Measurements from ENCODE around the gene PLSCR1. TPM values are rescaled to one million over a fixed set of nuclear protein-coding genes. Genes with fewer than 3 reads are reported as not detected.

The PLSCR1 gene
- total and polyA plus RNA-seq, 2 experiments from 2014 or later: 62.7 to 78.3 TPM

DNA sequence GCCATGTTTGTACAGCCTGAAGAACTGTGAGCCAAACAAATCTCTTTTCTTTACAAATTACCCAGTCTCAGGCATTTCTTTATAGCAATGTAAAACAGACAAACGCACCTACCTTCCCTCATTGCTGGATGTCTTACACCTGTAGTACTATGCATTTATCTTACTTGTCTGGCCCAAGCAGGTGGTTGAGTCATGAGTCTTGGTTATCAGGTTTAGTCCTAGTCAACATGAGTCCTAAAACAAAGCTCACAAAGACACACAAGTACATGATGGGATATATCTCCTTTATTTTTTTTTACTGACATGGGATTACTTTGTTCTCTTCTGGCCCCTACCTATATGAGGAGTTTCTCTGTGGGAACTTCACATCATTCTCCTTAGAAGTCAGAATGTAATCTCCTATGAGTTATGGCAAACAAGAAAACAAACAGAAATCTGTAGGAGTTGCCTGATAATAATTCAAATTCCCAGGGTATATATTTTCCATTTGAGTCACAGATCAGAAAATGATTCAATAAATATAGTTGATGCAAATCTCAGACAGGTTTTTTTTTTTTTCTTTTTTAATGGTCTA is 41.4 kb downstream of the PLSCR1 start (continued):
- TF ChIP-seq POLR2AphosphoS5 (IDR thresholded peaks at IDR 0.05; ENCODE audit: low read depth): no peak
- no peak for TF ChIP-seq EZH2phosphoT487 (IDR thresholded peaks at IDR 0.05; ENCODE audit: unreplicated experiment)
- no peak for TF ChIP-seq NANOG (IDR thresholded peaks at IDR 0.05; ENCODE audit: borderline replicate concordance)
- TF ChIP-seq STAT1 (IDR thresholded peaks at IDR 0.05; ENCODE audit: unreplicated experiment): no peak
- no peak for TF ChIP-seq EZH2 (IDR thresholded peaks at IDR 0.05; ENCODE audit: low read depth, unreplicated experiment)
- TF ChIP-seq REST (IDR thresholded peaks at IDR 0.05; ENCODE audit: unreplicated experiment): no peak

DNA sequence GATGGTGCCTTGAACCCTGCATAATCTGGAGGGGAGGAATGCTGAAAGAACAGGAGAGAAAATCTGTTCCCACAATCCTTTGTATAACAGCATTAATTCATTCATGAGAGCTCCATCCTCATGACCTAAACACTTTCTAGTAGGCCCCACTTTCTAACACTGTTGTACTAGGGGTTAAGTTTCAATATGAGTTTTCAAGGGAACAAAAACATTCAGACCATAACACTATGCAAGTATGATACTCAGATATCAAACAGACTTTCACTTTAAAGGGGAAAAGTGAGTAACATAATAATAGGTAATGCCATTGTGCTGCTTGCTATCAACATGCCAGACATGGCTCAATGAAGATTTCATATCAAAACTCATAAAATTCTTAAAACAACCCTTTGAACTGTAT is 42.7 kb downstream of the PLSCR1 start:
- H2AFZ ChIP-seq: no peak overlapping the region
- peaks cover 2% of the 10 kb centered on the region for H3K27me3 Mint-ChIP-seq (ENCODE audit: insufficient read depth, low read depth, poor library complexity)
- 0 out of 2 replicates have a peak, but pooled peaks cover 3% of the 10 kb centered on the region for H3K9me2 ChIP-seq (ENCODE audit: insufficient read depth)
- H3K36me3 ChIP-seq (ENCODE audit: insufficient read depth): no peaks in the 10 kb centered on the region
- DNase-seq (ENCODE audit: low spot score) (no peak), ATAC-seq (no peak)
- no peak overlapping the region for H3K27ac ChIP-seq (ENCODE audit: low read depth)
- no peaks in the 10 kb centered on the region for H4K20me1 ChIP-seq (replicated peaks; ENCODE audit: insufficient read depth)
- H3K36me3 Mint-ChIP-seq (ENCODE audit: low read depth): peaks cover 11% of the 10 kb centered on the region; the same call in 2 of the 3 replicates
- H3F3A ChIP-seq (replicated peaks; ENCODE audit: low read depth): no peaks in the 10 kb centered on the region
- peaks cover 35% of the 10 kb centered on the region for H3K4me1 Mint-ChIP-seq
- no peak overlapping the region for H3K4me3 ChIP-seq
- H3K79me2 ChIP-seq (replicated peaks; ENCODE audit: insufficient read depth): no peaks in the 10 kb centered on the region
- H3K27me3 ChIP-seq (ENCODE audit: insufficient read depth): no peaks in the 10 kb centered on the region
- H3K27ac Mint-ChIP-seq: no peak overlapping the region
- peaks cover 16% of the 10 kb centered on the region for H3K9me3 Mint-ChIP-seq
- H3K4me2 ChIP-seq: no peak overlapping the region
- H3K4me3 Mint-ChIP-seq: no peak overlapping the region
- H3K4me1 ChIP-seq (ENCODE audit: insufficient read depth): peaks cover 20% of the 10 kb centered on the region
- TF ChIP-seq POLR2AphosphoS5 (IDR thresholded peaks at IDR 0.05; ENCODE audit: low read depth) (no peak), ZNF331 (CRISPR knock-in tag; IDR thresholded peaks at IDR 0.05; ENCODE audit: low read depth) (no peak), EZH2phosphoT487 (IDR thresholded peaks at IDR 0.05; ENCODE audit: unreplicated experiment) (no peak), CTCF (conservative IDR thresholded peaks at IDR 0.05; ENCODE audit: low read depth in 2 of 2) (no peak), JUNB (IDR thresholded peaks at IDR 0.05; ENCODE audit: unreplicated experiment) (no peak), NANOG (IDR thresholded peaks at IDR 0.05; ENCODE audit: borderline replicate concordance) (no peak), REST (IDR thresholded peaks at IDR 0.05; ENCODE audit: unreplicated experiment) (no peak), STAT1 (IDR thresholded peaks at IDR 0.05; ENCODE audit: unreplicated experiment) (no peak), ZNF114 (CRISPR knock-in tag; IDR thresholded peaks at IDR 0.05) (no peak)
